ENCODE results near the gene SLC16A8.
A peak's percentile ranks its signal among the peaks of the same experiment; 100 is the strongest.

Gene SLC16A8

GRCh38 chr22:38070250-38070921, 13.6 kb downstream of the SLC16A8 start:
- DNase-seq, result no peak

DNA sequence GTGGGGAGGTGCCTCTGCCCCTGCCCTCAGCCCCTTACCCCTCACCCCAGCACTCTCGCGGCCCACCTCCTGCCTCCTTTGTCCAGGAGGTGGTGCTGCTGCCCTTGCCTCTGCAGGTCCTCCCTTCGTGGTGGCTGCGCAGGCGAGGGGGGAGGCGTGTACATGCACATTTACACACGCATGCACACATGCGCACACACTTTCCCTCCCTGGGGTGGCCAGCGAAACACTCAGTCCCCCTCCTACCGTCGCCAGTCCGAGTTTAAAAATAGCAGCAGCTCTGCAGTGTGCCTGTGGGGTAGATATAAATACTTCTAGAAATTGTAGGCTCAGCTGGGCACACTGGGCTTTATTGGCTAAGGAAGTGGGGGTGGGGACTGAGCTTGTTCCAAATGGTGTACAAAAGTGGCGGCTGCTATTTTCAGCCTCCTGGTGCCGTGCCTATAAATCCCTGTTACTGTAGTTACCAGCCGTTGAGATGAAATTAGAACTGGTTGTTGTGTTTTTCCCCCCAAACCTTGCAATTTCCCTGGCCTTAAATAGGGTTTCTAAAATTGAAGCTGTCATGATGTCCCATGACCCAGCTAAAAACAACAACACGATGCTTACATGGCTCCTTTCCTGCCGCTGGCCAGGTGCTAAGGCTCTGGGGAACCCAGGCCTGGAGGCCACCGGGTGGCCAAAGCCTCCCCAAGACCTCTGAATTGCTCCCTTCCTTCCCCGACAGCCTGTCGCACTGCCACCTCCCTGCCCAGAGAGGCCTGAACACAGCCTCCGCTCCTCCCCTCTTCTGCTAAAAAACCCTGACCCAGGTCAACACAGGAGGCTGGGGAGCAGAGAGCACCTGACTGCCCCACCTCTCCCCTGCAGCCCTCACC, 14.4 kb downstream of the SLC16A8 start:
- peak; percentile 69 to 97 for DNase-seq

- DNase-seq, result no peak
Measured at GRCh38 chr22:38068641-38069371, 15.2 kb downstream of the SLC16A8 start.

- DNase-seq, result no peak
Measured at GRCh38 chr22:38067761-38068360, 16.1 kb downstream of the SLC16A8 start.

- DNase-seq, result no peak
Measured at GRCh38 chr22:38067028-38067415, 17.0 kb downstream of the SLC16A8 start.

DNA sequence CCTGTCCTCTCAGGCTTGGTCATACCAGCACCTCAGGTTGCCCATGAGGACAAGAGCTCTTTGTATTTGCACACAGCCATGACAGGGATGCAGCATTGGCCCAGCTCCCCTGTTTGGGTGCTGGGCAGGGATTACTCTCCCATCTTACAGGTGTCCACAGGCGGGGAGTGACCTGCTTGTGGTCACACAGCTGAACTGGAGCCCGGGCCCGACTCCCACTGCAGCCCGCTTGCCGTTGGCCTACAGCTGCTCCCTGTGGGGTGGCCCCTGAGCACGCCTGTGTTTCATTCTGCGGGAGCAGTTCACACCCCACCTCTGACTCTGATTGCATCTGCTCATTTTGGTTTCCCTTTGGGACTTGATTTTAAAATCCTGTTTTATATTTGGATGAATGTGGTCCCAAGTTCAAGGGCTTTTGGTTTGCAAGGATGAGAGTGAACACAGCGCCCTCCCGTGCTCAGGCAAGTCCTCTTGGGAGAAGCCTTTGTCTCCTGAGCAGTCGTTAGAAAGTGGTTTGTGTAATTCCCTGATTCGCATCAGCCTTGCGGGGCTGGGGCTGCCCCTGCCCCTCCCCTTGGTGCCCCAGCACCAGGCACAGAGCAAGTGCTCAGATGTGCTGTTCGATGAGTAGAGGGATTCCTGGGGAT, 17.5 kb downstream of the SLC16A8 start:
- DNase-seq, result no peak

- no peak for DNase-seq
Measured at GRCh38 chr22:38065539-38065938, 18.4 kb downstream of the SLC16A8 start.

- DNase-seq, result no peak
Measured at GRCh38 chr22:38062791-38063190, 21.2 kb downstream of the SLC16A8 start.

- peak; percentile 87 to 90 for DNase-seq
Measured at GRCh38 chr22:38056969-38057891, 26.8 kb downstream of the SLC16A8 start, which contains the start of gene PICK1. Gene PICK1 (plus strand): TSS chr22:38057404. CDS start chr22:38057810, 406 bp downstream.

DNA sequence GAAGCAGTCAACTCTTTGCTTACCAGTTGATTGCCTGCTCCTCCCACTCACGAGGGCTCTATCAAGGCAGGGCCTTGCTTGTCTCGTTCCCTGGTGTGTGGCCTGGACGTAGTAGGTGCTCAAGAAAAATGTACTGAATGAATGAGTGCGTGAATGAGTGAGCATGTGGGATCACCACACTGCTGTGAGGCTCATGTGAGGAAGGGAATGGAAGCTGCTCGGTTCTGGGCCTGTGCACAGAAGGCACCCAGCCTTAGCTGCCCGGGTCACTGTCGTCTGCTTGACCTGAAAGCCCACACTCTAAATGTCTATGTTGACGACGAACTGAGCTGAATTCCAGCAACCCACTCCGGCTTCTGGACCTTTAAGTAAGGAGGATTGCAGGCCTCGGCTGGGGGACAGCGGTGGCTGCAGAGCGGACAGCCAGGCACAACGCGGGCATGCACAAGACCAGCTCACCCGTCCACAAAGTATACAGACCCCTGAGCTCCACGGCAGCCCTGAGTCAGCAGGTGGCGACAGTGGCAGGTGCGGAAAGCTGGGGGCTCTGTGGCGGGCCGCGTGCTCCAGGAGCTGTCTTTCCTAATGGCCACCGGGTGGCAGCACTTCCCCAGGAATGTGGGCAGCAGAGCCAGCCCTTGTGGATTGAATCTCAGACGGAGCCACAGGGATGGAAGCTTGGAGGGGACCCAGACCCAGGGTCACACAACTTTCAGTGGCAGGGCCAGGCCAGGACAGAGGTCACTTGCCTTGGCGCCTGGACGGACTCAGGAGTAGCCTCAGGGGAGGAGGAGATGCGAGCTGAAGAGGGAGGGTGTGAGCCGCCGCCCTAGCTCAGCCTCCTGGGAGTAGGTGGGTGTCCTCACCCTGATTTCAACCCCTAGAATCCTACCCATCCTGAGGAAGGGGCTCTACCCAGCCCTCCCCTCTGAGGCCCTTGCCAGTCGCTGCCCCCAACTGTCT, 31.8 kb downstream of the SLC16A8 start:
- DNase-seq, result peak in 1 of 2 experiments; percentile 45

GRCh38 chr22:38051261-38051660, 32.7 kb downstream of the SLC16A8 start:
- DNase-seq, result no peak

DNA sequence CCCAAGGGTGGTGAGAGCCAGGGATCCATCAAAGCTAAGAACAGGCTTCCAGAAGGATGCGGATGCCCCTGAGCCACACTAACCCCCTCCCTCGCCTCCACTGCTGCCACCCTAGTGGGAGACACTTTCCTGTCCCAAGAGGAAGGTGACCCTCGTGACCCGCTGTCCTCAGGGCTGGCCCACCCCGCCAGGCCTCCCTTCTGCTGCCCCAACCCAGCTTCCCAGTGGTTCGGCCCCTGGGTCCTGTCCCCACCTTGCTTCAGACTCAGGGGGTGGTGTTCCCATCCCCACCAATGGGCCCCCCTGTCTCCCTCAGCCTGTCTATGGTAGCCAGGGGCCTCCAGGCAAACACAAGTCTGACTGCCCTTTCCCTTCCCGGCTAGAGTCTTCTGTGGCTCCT, 33.3 kb downstream of the SLC16A8 start:
- DNase-seq, result no peak

DNA sequence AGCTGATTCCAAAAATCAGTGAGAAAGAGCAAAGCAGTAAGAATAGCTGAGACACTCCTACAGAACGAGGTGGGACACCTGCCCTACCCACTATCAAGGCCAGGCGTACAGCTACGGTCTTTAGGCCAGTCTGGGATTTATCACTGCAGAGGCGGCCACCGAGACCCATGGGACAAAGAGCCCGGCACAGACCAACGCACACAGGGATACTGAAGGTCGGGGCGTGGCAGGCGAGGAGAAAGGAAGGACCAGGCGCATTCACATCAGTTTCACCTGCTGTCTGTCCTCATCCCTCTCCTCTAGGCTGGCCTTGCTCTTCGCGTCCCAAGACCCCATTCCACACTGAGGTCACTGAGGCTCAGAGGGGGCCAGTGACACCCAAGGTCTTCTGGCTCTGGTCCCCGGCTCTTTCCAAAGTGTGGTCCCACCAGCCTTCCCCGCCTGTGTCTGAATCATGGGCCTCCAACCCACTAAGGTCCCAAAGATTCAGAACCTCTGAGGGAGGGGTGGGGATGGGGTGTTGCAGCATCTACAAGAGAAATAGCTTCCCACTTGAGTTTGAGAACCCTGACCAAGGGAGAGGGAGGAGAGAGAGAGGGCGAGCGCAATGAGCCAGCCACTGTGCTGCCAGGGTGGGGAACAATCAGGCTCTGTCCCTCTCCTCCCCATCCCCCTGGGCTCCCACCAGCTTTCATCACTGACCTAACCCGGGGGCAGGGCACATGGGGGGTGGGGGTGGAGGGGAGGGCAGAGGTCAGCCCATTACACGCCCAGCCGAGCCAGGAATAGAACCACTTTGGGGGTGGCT, 34.0 kb downstream of the SLC16A8 start:
- DNase-seq, result no peak

DNA sequence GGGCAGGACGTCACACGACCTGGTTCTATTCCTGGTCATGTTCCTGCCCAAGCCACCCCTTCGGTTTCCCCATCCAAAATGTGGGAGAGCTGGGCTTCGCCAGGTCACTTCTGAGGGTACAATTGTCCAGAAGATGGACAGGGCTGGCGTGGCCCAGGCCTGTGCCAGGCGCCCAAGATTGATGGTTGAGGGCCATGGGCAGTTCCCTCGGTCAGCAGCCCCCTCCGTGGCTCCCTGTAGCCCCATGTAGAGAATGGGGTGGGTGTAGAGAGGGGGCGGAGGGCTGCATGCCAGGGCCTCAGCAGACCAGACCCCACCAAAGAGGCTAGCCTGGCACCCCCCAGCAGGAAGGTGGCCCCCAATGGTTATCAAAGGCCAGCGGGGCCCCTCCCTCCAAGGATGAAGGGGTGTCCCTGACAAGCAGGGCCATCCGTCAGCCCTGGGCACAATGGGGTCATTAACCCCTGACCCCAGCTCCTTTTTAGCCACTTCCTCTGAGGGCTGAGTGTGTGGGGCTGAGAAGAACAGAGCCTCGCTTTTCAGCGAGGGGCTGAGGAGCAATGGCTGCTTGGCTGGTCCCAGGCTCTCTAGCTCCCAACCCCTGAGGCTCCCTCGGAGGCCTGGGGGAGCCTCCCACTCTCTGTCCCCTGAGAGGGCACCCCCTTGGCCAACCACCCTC, 37.8 kb downstream of the SLC16A8 start:
- DNase-seq, result no peak

GRCh38 chr22:38043151-38044039, 40.6 kb downstream of the SLC16A8 start:
- DNase-seq, result no peak

GRCh38 chr22:38042488-38042790, 41.5 kb downstream of the SLC16A8 start:
- DNase-seq, result no peak

GRCh38 chr22:38041760-38042487, 42.1 kb downstream of the SLC16A8 start:
- no peak for DNase-seq
